GM19467 (cell line): ENCODE data around the gene FADD.
"Not testable (repeated sequence)": the region's sequence is repeated elsewhere in the genome, so short reads cannot be mapped to it uniquely, and the experiment has no call there.

Experiments used
- ATAC-seq: cut with Tn5 transposase; IDR thresholded peaks from one replicate; pipeline ENCODE4 v1.9.1; 2021; ENCODE audit warnings: mild to moderate bottlenecking, moderate library complexity; ENCODE audit not compliant: unreplicated experiment

FADD gene

GRCh38 chr11:70176940-70177689, 26.0 kb upstream of the FADD start:
- no peak for ATAC-seq

- ATAC-seq: no peak
Measured at GRCh38 chr11:70180906-70181305, 22.2 kb upstream of the FADD start.

DNA sequence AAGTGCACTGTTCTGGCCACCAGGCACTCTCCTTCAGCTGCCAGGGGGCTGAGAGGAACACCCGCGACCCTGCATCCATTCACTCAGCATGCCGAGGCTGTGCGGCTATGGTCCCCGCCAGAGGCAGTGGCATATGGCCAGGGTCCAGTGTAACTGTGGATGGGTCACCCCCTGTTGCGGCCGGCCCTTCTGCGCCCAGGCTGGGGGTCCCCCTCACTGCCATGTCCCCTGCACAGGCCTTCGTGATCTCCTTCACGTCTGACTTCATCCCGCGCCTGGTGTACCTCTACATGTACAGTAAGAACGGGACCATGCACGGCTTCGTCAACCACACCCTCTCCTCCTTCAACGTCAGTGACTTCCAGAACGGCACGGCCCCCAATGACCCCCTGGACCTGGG, 20.8 kb upstream of the FADD start:
- no peak for ATAC-seq

- no peak for ATAC-seq
Measured at GRCh38 chr11:70183032-70183431, 20.1 kb upstream of the FADD start.

DNA sequence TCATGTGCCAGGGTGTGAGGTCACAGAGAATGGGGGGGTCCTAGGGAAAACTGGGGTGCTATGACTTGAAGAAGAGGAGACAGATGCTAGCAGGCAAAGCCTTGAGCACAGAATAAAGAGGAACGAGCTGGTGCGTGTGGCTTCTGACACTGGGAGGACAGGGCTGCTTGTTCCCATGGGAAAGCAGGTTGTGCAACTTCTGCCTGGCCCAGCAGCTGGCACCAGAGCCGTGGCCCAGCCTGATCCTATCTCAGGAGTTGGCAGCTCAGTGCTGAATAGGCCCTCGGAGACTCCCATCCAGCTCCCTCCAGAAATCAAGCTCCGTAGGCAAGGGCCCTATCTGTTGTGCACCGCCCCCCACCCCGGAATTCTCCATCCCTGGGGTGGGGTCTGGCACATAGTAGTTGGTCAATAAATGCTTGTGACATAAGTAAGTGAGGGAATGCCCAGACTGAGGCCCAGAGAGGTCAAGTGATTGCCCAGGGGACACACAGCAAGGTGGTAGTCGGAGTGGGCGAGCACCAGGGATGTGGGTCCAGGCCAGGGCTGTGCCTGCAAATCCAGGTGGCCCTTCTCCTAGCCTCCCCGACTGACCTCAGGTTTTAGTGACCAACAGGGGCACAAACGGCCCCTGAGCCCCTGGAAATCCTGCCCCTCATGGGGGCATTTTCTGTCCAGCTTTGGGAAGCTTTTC, 19.5 kb upstream of the FADD start:
- no peak for ATAC-seq

- ATAC-seq: no peak
Measured at GRCh38 chr11:70184396-70184795, 18.7 kb upstream of the FADD start.

GRCh38 chr11:70185348-70186055, 17.6 kb upstream of the FADD start:
- no peak for ATAC-seq

GRCh38 chr11:70186420-70186819, 16.7 kb upstream of the FADD start:
- no peak for ATAC-seq

DNA sequence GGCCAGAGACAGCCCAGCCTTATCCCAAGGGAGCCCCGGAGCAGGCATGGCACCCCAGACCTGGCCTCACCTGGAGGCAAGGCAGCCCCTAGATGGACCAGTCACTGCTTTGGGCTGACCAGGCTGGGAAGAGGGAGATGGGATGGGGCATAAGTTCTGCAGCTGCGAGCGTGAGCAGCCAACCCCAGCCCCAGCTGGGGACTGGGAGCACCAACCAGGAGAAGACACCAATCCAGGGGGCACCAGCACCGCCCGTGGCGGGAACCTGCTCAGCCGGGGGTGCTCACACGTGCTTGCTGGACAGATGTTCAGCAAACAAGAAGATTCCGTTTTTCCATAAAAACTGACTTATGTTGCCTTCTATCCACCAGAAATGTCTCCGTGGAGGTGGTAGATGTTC, 16.2 kb upstream of the FADD start:
- ATAC-seq: no peak

- ATAC-seq: no peak
Measured at GRCh38 chr11:70187771-70188170, 15.3 kb upstream of the FADD start.

DNA sequence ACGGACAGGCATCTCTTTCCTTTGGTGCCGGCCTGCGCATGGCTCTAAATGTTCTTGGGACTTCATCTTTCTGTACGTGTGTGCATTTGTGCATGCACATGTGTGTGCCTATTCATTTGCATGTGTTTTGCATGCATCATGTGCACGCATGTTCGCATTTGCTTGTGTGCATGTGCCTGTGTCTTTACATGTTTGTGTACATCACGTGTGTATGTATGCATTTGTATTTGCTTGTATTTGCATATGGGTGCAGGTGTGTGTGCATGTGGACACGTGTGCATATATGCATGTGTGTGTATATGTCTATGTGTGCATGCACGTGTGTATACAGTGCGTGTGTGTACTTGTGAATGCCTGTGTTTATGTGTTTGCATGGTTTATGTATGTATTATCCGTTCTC, 13.5 kb upstream of the FADD start:
- ATAC-seq: no peak

GRCh38 chr11:70191495-70192140, 11.5 kb upstream of the FADD start:
- ATAC-seq: no peak

GRCh38 chr11:70192666-70193410, 10.3 kb upstream of the FADD start:
- no peak for ATAC-seq

DNA sequence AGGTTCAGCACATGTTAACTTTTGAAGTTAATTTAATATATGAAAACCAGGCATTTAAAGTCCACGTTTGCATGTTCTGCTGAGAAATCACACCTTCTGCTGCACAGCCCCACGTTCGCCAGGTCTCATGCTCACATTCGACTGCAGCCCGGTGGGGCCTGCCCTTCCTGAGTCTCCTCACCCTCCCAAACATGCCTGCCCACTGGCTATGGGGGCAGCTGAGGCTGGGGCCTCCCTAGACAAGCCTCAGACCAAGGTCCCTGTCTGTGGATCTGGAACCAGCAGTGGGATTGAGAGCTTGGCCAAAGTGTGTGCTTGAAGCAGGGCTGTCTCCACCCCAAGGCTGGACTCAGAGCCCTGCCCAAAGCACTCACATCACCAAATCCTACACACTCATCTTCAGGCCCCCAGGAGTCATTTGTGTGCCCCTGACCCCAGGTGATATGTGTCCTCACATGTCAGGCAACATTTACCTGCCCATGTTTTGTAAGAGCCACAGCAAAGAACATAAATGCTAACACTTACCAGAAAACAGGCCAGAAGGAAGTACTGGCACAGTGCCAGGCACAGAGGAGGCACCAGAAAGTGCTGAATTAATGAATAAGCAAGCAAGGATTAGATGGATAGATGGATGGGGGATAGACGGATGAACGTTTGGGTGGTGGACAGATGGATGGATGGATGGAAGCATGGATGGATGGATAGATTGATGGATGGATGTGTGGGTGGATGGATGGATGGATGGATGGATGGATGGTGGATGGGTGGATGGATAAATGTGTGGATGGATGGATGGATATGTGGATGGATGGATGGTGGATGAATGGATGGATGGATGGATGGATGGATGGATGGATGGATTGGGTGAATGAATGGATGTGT, 9.4 kb upstream of the FADD start:
- no peak for ATAC-seq

GRCh38 chr11:70194792-70195791, 8.0 kb upstream of the FADD start:
- no peak for ATAC-seq

DNA sequence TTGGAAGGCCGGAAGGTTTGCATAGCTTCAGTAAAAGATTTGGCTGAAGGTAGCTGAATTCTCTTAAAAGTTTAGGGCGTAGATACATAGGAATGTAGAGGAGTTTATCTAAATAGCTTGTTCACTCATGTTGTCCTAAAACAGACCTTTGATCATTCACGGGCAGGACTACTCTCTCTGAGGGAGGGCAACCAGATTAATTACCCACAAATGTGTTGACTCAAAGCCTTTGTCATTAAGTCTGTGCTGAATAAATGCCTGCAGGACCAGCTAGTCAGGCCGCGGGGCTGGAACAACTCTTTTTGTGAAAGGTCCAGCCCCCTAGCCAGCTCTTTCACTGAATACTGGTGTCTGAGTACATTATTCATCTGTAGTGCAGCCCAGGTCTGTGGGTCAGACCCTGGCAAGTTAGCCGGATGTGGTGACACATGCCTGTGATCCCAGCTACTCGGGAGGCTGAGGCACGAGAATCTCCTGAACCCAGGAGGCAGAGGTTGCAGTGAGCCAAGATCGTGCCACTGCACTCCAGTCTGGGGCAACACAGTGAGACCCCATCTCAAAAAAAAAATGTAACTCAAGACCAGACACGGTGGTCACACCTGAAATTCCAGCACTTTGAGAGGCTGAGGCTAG, 2.8 kb upstream of the FADD start:
- ATAC-seq: no peak

DNA sequence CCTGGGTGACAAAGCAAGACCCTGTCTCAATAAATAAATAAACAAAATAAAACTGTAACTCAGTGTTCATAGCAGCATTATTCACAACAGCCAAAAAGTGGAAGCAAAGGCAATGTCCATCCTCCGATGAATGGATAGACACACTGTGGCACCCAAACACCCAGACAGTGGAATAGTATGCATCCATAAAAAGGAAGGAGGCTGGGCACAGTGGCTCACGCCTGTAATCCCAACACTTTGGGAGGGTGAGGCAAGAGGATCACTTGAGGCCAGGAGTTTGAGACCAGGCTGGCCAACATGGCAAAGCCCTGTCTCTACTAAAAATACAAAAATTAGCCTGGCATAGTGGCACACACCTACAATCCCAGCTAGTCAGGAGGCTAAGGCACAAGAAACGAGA, 2.0 kb upstream of the FADD start:
- ATAC-seq: not testable (repeated sequence)
